Glutamatergic neuron (in vitro differentiated cells): ENCODE results near the gene ABI1. TPM values are rescaled to one million over a fixed set of nuclear protein-coding genes. Genes with fewer than 3 reads are reported as not detected.

ENCODE experiments used
- DNase-seq: peaks from one replicate; pipeline ENCODE4 v3.0.0; 2022
- H3K27ac Mint-ChIP-seq: one replicate; pipeline ENCODE4 v1.8.0; 2020; ENCODE audit warnings: mild to moderate bottlenecking, mixed read lengths, inconsistent platforms; ENCODE audit not compliant: unreplicated experiment
- H3K27me3 Mint-ChIP-seq: one replicate; pipeline ENCODE4 v1.8.0; 2020; ENCODE audit warnings: mild to moderate bottlenecking, moderate library complexity, mixed read lengths, inconsistent platforms; ENCODE audit not compliant: unreplicated experiment
- H3K36me3 Mint-ChIP-seq: one replicate; pipeline ENCODE4 v1.8.0; 2020; ENCODE audit warnings: mild to moderate bottlenecking, mixed read lengths, inconsistent platforms; ENCODE audit not compliant: unreplicated experiment
- H3K4me1 Mint-ChIP-seq: one replicate; pipeline ENCODE4 v1.8.0; 2020; ENCODE audit warnings: mild to moderate bottlenecking, low read depth, mixed read lengths, inconsistent platforms; ENCODE audit not compliant: unreplicated experiment
- H3K4me3 Mint-ChIP-seq: one replicate; pipeline ENCODE4 v1.8.0; 2020; ENCODE audit warnings: mild to moderate bottlenecking, mixed read lengths, inconsistent platforms; ENCODE audit not compliant: unreplicated experiment
- H3K9me3 Mint-ChIP-seq: one replicate; pipeline ENCODE4 v1.8.0; 2020; ENCODE audit warnings: mild to moderate bottlenecking, moderate library complexity, mixed read lengths, inconsistent platforms; ENCODE audit not compliant: unreplicated experiment
- CTCF ChIP-seq: fragments of 200-600 bp; sonication (generic); IDR thresholded peaks from one replicate; pipeline ENCODE4 v1.5.0; 2021; ENCODE audit not compliant: partially characterized antibody, unreplicated experiment
- total RNA-seq: library from RNA; stranded (reverse); fragmentation: NEBNext Ultra II Directional; extraction: Animal tissue kit (Norgen Biotek cat#: 25700); gene quantifications from one replicate; pipeline ENCODE4 v1.2.1, GENCODE V29; 2021; ENCODE audit not compliant: unreplicated experiment

Gene ABI1
- total RNA-seq, 1 donor from 2014 or later, result 37.3 TPM

- Mint-ChIP-seq H3K4me1 (peaks cover 17% of the 10 kb centered on the region), H3K27ac (no peak overlapping the region), H3K27me3 (peaks cover 2% of the 10 kb centered on the region), H3K4me3 (no peak overlapping the region), H3K9me3 (no peaks in the 10 kb centered on the region), H3K36me3 (peaks cover 8% of the 10 kb centered on the region)
- DNase-seq, result no peak
- TF ChIP-seq CTCF, result no peak
Observed at GRCh38 chr10:26800468-26800867, 60.3 kb downstream of the ABI1 start.

- H3K4me1 Mint-ChIP-seq, result peaks cover 16% of the 10 kb centered on the region
- no peak for DNase-seq
- no peak overlapping the region for H3K4me3 Mint-ChIP-seq
Observed at GRCh38 chr10:26799342-26799741, 61.4 kb downstream of the ABI1 start.

GRCh38 chr10:26798298-26798697 is 62.5 kb downstream of the ABI1 start:
- Mint-ChIP-seq H3K4me3 (no peak overlapping the region), H3K27ac (no peak overlapping the region), H3K9me3 (no peaks in the 10 kb centered on the region), H3K27me3 (peaks cover 2% of the 10 kb centered on the region), H3K36me3 (peaks cover 12% of the 10 kb centered on the region), H3K4me1 (peaks cover 16% of the 10 kb centered on the region)
- DNase-seq, result no peak
- TF ChIP-seq CTCF, result no peak

More at GRCh38 chr10:26799342-26799741, 61.4 kb downstream of the ABI1 start:
- Mint-ChIP-seq H3K27me3 (peaks cover 2% of the 10 kb centered on the region), H3K27ac (no peak overlapping the region), H3K36me3 (peaks cover 12% of the 10 kb centered on the region), H3K9me3 (no peaks in the 10 kb centered on the region)
- TF ChIP-seq CTCF, result no peak

- H3K36me3 Mint-ChIP-seq, result peaks cover 12% of the 10 kb centered on the region
- no peaks in the 10 kb centered on the region for H3K9me3 Mint-ChIP-seq
- TF ChIP-seq CTCF, result no peak
- H3K27ac Mint-ChIP-seq, result no peak overlapping the region
- peaks cover 9% of the 10 kb centered on the region for H3K4me1 Mint-ChIP-seq
- peaks cover 2% of the 10 kb centered on the region for H3K27me3 Mint-ChIP-seq
- no peak overlapping the region for H3K4me3 Mint-ChIP-seq
- DNase-seq, result no peak
Observed at GRCh38 chr10:26797340-26797739, 63.4 kb downstream of the ABI1 start.

GRCh38 chr10:26792758-26793495 is 67.8 kb downstream of the ABI1 start:
- no peak for DNase-seq
- no peaks in the 10 kb centered on the region for H3K27me3 Mint-ChIP-seq

More at GRCh38 chr10:26792758-26793495, 67.8 kb downstream of the ABI1 start:
- TF ChIP-seq CTCF, result no peak
- peaks cover 12% of the 10 kb centered on the region for H3K36me3 Mint-ChIP-seq
- peaks cover 5% of the 10 kb centered on the region for H3K4me1 Mint-ChIP-seq
- H3K4me3 Mint-ChIP-seq, result no peak overlapping the region
- no peak overlapping the region for H3K27ac Mint-ChIP-seq
- H3K9me3 Mint-ChIP-seq, result peaks cover 2% of the 10 kb centered on the region
